HepG2 (cell line): ENCODE results near the gene IL17C. TPM values are rescaled to one million over a fixed set of nuclear protein-coding genes. Genes with fewer than 3 reads are reported as not detected.

Experiments
- FOSL1 ChIP-seq: sonication (generic); formaldehyde crosslinking; IDR thresholded peaks from 2 replicates; pipeline ENCODE4 v1.9.0; 2021; ENCODE audit warnings: missing genetic modification reagents, borderline replicate concordance
- FOXK1 ChIP-seq: sonication (generic); formaldehyde crosslinking; IDR thresholded peaks from 2 replicates; pipeline ENCODE4 v1.4.0; 2020; ENCODE audit warnings: low read depth, missing genetic modification reagents, borderline replicate concordance
- FOXM1 ChIP-seq: sonication (generic); formaldehyde crosslinking; IDR thresholded peaks from 2 replicates; pipeline ENCODE4 v1.5.0; 2020; ENCODE audit warnings: missing genetic modification reagents
- MIER2 ChIP-seq: IDR thresholded peaks from 2 replicates; pipeline ENCODE4 v1.6.1; 2016; ENCODE audit warnings: missing biosample characterization, missing genetic modification reagents
- NCOR1 ChIP-seq: fragments of 200-600 bp; sonication (generic); IDR thresholded peaks from 2 replicates; pipeline ENCODE4 v1.7.0; 2017; ENCODE audit warnings: antibody characterized with exemption, low read length, borderline replicate concordance
- NFKBIZ ChIP-seq: IDR thresholded peaks from 2 replicates; pipeline ENCODE4 v1.6.1; 2018; ENCODE audit warnings: missing genetic modification reagents, missing compliant biosample characterization
- PITX1 ChIP-seq: sonication (generic); formaldehyde crosslinking; IDR thresholded peaks from 2 replicates; pipeline ENCODE4 v1.5.1; 2020; ENCODE audit warnings: mild to moderate bottlenecking, missing genetic modification reagents
- PTBP1 ChIP-seq: fragments of 200-400 bp; formaldehyde crosslinking; IDR thresholded peaks from 2 replicates; pipeline ENCODE4 v1.6.1; 2018; ENCODE audit warnings: low read length, low read depth; ENCODE audit not compliant: poor library complexity, severe bottlenecking
- THRA ChIP-seq: sonication (generic); formaldehyde crosslinking; IDR thresholded peaks from 2 replicates; pipeline ENCODE4 v1.4.0; 2020; ENCODE audit warnings: missing genetic modification reagents, borderline replicate concordance
- ZNF256 ChIP-seq: sonication (generic); formaldehyde crosslinking; conservative IDR thresholded peaks from 2 replicates; pipeline ENCODE4 v1.4.0; 2020; ENCODE audit warnings: missing genetic modification reagents
- ZNF512B ChIP-seq: sonication (generic); formaldehyde crosslinking; IDR thresholded peaks from 2 replicates; pipeline ENCODE4 v1.5.1; 2020; ENCODE audit warnings: missing genetic modification reagents, mild to moderate bottlenecking, borderline replicate concordance
- ZNF674 ChIP-seq: sonication (generic); formaldehyde crosslinking; IDR thresholded peaks from 2 replicates; pipeline ENCODE4 v1.5.0; 2020; ENCODE audit warnings: low read depth, mild to moderate bottlenecking, missing genetic modification reagents
- ZNF841 ChIP-seq: sonication (generic); formaldehyde crosslinking; IDR thresholded peaks from 2 replicates; pipeline ENCODE4 v1.8.1; 2023; ENCODE audit warnings: missing genetic modification reagents, borderline replicate concordance
- ZNF891 ChIP-seq: sonication (generic); formaldehyde crosslinking; IDR thresholded peaks from 2 replicates; pipeline ENCODE4 v1.5.0; 2020; ENCODE audit warnings: mild to moderate bottlenecking, missing genetic modification reagents
- polyA plus RNA-seq, 8 experiments: library from polyadenylated mRNA; depleted of rRNA in 3 of 8; stranded (reverse) in 7 of 8; unstranded in 1 of 8; fragments of >200 nt; fragmentation: Illumina TruSeq in 4 of 8; extraction: Trizol in 4 of 8; gene quantifications; 2 replicates each; pipeline versions ENCODE4 v1.2.1 to v1.2.3, GENCODE V29; 2011 to 2016; ENCODE audit warnings: low read depth in 4 of 8, missing spikeins in 1 of 8, mixed read lengths in 1 of 8; ENCODE audit not compliant: insufficient read depth in 1 of 8
- total RNA-seq, 5 experiments: library from RNA; depleted of rRNA; stranded (reverse); fragments of >200 nt; fragmentation: Illumina TruSeq; extraction: Trizol; gene quantifications; 2 replicates each; pipeline ENCODE4 v1.2.3, GENCODE V29; 2016; ENCODE audit warnings: low read depth in 1 of 5
- TF ChIP-seq, protein P1 (sequence below): sonication (generic); formaldehyde crosslinking; IDR thresholded peaks from 2 replicates; pipeline ENCODE4 v1.5.1; 2020; ENCODE audit warnings: mild to moderate bottlenecking, missing genetic modification reagents, borderline replicate concordance
- TF ChIP-seq, protein P2 (sequence below): sonication (generic); formaldehyde crosslinking; IDR thresholded peaks from 2 replicates; pipeline ENCODE4 v1.4.0; 2020; ENCODE audit warnings: missing genetic modification reagents

The IL17C gene
- total and polyA plus RNA-seq, 2 of the 13 experiments (the other 11 are each of a cell fraction or from before 2014, with no cell fraction given) = not detected

DNA sequence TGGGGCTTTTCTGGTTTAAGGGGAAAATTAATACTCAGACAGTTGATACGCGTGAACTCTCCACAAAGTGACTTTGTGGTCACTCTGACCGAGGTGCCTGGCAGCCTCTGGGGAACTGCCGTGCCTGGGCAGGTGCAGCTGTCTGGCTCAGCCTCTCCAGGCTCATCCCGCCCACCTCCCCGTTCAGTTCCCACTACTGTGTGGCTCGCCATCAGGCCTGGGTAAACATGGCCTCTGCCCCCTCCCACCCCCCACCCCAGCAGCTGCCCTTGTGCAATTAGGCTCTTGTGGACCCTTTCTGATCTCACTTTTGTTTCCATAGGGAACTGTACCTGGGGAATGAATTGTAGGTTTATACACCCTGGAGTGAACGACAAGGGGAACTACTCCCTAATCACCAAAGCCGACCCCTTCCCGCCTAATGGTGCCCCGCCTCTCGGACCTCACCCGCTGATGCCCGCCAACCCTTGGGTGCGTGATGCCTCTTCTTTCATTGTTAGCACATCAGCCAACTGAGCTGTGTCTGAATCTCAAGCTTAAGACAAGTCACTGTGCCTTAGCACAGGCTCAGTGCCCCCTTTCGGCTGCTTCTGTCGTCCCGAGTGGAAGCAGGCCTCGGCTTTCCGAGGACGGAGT is 40.4 kb upstream of the IL17C start (continued):
- TF ChIP-seq, protein P1, sequence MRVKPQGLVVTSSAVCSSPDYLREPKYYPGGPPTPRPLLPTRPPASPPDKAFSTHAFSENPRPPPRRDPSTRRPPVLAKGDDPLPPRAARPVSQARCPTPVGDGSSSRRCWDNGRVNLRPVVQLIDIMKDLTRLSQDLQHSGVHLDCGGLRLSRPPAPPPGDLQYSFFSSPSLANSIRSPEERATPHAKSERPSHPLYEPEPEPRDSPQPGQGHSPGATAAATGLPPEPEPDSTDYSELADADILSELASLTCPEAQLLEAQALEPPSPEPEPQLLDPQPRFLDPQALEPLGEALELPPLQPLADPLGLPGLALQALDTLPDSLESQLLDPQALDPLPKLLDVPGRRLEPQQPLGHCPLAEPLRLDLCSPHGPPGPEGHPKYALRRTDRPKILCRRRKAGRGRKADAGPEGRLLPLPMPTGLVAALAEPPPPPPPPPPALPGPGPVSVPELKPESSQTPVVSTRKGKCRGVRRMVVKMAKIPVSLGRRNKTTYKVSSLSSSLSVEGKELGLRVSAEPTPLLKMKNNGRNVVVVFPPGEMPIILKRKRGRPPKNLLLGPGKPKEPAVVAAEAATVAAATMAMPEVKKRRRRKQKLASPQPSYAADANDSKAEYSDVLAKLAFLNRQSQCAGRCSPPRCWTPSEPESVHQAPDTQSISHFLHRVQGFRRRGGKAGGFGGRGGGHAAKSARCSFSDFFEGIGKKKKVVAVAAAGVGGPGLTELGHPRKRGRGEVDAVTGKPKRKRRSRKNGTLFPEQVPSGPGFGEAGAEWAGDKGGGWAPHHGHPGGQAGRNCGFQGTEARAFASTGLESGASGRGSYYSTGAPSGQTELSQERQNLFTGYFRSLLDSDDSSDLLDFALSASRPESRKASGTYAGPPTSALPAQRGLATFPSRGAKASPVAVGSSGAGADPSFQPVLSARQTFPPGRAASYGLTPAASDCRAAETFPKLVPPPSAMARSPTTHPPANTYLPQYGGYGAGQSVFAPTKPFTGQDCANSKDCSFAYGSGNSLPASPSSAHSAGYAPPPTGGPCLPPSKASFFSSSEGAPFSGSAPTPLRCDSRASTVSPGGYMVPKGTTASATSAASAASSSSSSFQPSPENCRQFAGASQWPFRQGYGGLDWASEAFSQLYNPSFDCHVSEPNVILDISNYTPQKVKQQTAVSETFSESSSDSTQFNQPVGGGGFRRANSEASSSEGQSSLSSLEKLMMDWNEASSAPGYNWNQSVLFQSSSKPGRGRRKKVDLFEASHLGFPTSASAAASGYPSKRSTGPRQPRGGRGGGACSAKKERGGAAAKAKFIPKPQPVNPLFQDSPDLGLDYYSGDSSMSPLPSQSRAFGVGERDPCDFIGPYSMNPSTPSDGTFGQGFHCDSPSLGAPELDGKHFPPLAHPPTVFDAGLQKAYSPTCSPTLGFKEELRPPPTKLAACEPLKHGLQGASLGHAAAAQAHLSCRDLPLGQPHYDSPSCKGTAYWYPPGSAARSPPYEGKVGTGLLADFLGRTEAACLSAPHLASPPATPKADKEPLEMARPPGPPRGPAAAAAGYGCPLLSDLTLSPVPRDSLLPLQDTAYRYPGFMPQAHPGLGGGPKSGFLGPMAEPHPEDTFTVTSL = no peak
- TF ChIP-seq FOSL1 (CRISPR knock-in tag) (no peak), ZNF674 (no peak), ZNF891 (CRISPR knock-in tag) (no peak), ZNF256 (no peak), FOXK1 (CRISPR knock-in tag) (no peak), ZNF512B (CRISPR knock-in tag) (no peak), NCOR1 (peak; percentile 42; the same call in 1 of the 2 replicates), PTBP1 (no peak), FOXM1 (no peak), MIER2 (CRISPR knock-in tag) (no peak), ZNF841 (CRISPR knock-in tag) (no peak), PITX1 (CRISPR knock-in tag) (peak; percentile 80), NFKBIZ (no peak), THRA (no peak)
- TF ChIP-seq, protein P2, sequence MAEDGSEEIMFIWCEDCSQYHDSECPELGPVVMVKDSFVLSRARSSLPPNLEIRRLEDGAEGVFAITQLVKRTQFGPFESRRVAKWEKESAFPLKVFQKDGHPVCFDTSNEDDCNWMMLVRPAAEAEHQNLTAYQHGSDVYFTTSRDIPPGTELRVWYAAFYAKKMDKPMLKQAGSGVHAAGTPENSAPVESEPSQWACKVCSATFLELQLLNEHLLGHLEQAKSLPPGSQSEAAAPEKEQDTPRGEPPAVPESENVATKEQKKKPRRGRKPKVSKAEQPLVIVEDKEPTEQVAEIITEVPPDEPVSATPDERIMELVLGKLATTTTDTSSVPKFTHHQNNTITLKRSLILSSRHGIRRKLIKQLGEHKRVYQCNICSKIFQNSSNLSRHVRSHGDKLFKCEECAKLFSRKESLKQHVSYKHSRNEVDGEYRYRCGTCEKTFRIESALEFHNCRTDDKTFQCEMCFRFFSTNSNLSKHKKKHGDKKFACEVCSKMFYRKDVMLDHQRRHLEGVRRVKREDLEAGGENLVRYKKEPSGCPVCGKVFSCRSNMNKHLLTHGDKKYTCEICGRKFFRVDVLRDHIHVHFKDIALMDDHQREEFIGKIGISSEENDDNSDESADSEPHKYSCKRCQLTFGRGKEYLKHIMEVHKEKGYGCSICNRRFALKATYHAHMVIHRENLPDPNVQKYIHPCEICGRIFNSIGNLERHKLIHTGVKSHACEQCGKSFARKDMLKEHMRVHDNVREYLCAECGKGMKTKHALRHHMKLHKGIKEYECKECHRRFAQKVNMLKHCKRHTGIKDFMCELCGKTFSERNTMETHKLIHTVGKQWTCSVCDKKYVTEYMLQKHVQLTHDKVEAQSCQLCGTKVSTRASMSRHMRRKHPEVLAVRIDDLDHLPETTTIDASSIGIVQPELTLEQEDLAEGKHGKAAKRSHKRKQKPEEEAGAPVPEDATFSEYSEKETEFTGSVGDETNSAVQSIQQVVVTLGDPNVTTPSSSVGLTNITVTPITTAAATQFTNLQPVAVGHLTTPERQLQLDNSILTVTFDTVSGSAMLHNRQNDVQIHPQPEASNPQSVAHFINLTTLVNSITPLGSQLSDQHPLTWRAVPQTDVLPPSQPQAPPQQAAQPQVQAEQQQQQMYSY (CRISPR knock-in tag) = no peak
